HG03432 (cell line): ENCODE measurements around the gene C2CD4C.
"Not testable (repeated sequence)": the region's sequence is repeated elsewhere in the genome, so short reads cannot be mapped to it uniquely, and the experiment has no call there.

Source experiments
- ATAC-seq: cut with Tn5 transposase; IDR thresholded peaks from one replicate; pipeline ENCODE4 v1.9.1; 2021; ENCODE audit warnings: mild to moderate bottlenecking, moderate library complexity; ENCODE audit not compliant: unreplicated experiment

C2CD4C gene

DNA sequence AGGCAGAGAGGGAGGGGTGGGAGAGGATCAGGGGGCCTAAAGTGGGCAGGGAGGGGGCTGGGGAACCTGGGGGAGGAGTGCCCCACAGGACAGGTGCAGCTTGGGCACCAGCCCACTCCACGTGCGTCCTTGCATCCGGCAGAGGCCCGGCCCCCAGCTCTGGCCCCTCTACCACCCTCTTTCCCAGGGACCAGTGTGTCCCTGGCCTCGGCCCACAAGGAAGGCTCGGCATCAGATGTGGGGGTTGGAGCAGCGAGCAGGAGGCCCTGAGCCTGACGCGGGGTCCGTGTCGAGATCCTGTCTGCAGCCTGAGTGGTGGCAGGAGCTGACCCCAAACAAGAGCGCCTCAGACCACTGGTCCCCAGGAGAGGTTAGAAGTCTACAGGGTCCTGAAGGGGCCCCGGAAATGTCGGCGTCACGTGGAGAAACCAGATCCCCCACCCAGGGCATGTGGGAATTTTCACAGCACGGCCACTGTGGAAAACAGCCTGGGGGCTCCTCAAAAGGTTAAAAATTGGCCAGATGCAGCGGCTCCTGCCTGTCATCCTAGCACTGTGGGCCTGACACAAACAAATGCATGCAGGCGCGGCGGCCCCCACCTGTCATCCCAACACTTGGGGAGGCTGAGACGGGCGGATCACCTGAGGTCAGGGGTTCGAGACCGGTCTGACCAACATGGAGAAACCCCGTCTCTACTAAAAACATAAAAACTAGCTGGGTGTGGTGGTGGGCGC is 30.4 kb upstream of the C2CD4C start:
- no peak for ATAC-seq

DNA sequence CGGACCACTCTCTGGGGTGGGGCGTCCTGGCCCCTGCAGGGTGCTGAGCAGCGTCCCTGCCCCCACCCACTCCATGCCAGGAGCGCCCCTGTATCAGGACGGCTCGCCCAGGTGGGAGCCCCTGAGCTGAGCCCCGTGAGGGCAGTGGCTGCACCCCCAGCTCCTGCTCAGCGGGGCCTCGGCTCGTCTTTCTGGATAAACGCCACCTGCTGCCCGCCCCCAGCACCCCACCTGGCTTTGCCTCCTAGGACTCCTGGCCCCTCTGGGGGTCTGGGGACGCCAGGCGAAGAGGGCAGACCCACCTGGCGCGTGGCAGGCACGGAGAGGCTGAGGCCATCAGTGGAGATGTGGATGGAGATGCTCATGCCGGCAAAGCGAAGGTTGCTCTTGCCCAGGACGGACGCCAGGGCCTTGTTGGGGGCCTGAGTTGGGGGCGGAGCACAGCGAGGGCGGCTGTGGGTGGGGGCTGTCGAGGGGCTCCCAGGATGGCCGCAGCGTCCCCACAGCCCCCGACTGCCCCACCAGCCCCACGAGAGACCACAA is 29.5 kb upstream of the C2CD4C start:
- no peak for ATAC-seq

DNA sequence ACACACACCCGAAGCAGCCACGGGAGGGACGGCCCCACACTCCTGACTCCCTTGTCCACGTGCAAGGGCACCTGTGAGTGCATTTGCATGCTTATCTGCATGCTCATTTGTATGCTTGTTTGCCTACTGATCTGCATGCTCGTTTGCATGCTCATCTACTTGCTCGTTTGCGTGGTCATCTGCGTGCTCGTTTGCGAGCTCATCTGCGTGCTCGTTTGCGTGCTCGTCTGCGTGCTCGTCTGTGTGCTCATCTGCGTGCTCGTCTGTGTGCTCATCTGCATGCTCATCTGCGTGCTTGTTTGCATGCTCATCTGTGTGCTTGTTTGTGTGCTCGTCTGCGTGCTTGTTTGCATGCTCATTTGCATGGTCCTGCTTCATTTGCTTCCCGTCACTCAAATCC is 28.1 kb upstream of the C2CD4C start:
- no peak for ATAC-seq

DNA sequence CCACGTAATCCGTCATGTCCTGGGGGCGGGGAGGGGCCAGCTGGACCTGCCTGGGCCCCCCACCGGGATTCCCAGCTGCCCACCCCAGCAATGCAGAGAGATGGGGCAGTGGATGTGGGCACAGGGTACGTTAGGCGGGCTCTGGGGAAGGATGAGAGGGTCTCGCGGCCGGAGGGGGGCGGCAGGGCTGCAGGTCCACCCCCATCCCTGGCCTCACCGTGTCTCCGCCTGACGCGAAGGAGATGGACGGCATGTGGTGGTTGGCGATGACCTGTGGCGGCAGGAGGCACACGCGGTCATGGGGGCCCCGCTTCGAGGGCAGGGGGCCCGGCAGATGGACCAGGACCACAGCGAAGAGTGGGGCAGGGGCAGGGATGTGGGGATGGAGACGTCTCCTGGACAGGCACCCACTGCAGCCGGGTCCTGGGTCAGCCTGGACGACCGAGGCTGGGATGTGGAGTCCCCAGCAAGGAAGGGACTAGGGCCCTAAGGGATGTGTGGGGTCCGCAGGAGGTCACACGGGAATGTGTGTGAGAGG is 27.5 kb upstream of the C2CD4C start:
- ATAC-seq: no peak

DNA sequence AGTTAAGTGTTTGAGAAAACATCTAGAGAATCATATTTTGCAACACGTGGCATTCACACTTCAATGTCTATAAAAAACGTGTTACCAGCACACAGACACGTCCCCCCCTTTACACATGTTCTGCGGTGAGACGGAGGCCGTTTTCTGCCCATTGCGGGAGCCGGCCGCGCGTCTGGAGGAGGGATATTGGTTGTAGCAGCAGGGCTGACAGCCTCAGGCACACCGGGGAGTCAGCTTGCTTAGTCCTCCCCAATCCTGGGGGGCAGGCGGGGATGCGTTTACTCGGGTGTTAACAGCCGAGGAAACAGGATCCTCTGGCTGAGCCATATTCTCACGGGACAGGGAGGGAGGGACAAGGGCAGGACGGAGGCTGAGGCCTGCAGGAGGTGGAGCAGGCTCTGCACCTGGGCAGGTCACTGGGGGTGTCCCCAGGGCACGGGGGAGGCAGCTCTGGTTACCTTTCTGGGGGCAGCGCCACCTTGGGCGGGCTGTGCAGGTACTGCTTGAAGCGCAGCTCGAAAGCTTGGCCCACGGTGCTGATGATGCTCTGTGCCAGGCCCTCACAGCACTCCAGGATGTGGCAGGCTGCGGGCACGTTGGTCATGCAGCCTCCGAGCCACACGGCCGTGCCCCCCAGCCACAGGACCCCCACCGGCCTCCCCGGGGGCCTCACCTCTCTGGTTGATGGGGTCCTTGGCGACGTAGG is 26.9 kb upstream of the C2CD4C start:
- ATAC-seq: no peak

DNA sequence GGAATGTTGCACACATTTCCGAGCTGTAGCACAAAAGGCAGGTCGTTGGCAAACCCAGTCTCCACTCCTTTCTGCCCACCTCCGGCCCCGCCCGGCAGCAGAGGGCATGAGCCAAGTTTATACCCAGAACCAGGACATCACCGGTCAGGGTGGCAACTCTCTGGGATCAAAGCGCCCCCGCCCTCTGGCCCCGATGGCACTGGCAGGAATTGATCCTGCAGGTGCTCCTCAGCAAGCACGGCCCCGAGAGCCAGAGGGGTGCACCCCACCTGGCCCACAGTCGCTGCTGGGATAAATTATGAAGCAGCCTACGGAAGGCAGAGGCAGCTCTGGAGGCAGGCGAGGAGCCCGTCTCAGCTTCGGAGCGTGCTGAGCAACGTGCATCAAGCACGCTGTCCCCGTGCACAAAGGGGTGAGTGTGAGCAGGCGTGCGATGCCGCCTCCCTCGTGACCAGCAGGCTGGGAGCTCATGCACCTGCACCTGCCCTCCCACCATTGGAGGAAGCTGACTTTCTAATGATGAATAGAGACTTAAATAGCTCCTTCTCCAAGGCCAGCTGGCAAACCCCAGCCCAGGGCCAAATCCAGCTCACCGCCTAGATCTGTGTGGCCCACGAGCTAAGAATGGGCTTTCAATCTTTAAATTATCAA is 26.2 kb upstream of the C2CD4C start:
- no peak for ATAC-seq

DNA sequence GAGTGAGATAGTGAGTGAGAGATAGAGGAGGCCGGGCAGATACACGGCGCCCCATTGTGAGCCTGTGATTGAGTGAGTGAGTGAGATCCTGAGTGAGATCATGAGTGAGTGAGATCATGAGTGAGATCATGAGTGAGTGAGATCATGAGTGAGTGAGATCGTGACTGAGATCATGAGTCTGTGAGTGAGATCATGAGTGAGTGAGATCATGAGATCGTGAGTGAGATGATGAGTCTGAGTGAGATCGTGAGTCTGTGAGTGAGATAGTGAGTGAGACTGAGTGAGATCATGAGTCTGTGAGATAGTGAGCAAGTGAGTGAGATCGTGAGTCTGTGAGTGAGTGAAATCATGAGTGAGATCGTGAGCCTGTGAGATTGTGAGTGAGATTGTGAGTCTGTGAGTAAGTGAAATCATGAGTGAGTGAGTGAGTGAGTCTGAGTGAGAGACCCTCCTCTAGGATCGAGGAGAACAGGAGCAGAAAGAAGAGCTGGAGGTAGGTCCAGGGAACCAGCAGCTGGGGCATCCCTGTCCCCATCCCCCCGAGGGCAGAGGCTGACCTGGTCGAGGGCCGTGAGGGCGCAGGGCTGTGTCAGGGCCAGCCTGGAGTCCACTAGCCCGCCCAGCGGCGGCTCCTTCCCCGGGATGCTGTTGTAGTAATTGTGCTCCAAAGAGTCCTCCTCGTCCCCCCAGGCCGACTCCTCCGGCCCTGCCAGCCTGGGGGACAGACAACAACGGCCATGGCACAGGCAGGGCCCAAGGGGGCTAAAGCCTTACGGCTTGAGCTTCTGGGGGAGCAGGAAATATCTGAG is 25.4 kb upstream of the C2CD4C start:
- ATAC-seq: no peak

DNA sequence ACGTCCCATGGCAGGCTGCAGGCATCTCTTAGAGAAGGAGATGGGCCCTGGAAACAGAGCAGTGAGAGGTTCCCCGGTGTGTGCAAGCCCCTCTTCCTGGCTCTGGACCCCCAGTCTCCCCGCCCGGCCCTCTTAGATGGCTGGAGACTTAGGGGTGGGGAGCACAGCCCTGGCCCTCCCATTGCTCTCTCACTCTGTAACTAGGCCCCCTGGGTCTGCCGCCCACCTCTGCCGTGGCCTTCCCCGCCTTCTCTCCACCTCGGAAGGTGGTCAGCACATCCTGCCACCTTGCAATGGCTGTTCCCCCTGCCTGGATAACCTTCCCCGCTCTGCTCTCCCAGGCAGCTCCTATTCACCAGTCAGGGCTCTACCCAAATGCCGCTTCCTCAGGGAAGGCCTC is 21.8 kb upstream of the C2CD4C start:
- ATAC-seq: no peak

DNA sequence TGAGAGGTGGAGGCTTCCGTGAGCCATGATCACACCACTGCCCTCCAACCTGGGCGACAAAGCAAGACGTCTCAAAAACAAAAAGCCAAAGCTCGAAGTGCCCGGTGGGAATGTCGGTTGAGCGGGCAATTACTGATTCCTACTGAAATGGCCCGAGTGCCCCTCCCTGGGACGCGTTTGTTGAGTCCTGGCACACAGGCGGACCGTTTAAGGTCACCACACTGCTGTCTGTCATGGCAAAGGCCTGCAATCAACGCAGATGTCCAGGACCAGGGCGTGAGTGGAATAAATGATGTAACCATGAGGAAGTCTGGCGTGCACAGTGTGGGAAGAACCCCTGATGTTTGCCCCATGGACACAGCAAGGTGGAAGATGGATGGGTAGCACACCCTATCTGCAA is 19.2 kb upstream of the C2CD4C start:
- ATAC-seq: no peak

DNA sequence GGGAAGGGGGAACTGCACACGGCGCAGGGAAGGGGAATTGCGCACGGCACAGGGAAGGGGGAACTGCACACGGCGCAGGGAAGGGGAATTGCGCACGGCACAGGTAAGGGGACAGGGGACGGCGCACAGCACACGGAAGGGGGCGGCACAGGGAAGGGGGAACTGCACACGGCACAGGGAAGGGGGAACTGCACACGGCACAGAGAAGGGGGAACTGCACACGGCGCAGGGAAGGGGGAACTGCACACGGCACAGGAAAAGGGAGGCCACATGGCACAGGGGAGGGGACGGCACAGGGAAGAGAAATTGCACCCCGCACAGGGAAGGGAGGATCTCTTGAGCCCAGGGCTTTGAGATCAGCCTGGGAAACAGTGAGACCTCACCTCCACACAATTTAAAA is 18.7 kb upstream of the C2CD4C start:
- ATAC-seq: not testable (repeated sequence)

DNA sequence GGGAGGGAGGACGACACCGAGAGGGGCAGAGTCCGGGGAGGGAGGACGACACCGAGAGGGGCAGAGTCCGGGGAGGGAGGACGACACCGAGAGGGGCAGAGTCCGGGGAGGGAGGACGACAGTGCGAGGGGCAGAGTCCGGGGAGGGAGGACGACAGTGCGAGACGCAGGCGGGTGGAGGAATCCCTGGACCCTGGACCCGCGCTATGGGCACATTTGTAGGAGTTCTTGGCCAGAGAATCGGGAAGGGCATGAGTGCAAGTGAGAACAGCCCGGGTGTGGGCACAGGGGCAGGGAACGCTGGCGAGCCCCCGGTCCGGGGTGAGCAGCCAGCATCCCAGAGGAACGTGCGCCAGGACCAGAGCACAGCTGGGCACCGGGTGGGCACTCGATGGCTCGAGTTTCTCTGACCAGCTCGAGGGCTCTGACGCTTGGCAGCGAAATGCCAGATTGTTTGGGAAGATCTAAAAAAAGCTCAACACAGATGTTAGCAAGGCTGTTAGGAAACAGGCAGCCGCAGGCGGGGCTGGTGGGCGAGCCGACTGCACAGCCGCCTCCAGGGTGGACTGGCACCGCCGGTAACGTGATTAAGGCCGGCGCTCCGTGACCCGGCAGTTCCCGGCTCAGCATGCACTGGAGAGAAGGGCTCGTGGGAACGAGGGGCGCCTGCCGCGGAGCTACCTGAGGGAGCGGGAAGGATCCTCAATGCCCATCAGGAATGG is 17.9 kb upstream of the C2CD4C start:
- no peak for ATAC-seq

DNA sequence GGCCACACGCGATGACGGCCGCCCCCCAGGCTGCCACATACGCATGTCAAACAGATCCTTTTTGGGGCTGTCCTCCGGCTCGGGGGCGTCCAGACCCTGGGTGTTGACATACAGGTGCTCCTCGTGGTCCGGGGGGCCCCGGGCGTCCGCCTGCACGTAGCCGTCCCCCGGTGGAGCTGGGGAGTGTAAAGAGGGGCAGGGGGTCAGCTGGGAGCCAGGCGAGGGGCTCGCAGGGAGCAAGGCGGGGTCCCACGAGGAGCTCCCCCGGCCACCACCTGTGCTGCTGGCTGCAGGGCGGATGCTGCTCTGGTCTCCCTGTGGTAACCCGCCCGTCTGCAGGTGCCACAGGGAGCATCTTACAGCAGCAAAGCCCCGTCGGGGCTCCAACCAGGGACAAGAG is 16.1 kb upstream of the C2CD4C start:
- no peak for ATAC-seq

DNA sequence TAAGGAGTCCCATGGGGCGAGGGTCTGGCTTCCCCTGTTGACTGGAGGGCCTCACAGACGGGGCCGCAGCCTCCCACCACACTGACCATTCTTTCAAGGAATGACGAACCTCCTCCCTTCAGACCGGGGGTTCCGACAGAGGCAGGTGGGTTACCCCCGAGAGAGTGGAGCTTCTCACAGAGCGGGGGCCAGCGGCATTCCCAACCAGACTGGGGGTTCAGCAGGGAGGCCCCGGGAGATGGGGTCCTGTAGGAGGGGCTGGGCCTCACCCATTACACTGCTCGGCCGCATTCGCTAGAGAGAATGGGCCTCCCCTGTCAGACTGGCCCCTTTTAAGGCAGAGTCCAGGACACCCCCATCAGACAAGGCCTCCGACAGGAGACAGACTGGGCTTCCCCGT is 15.6 kb upstream of the C2CD4C start:
- ATAC-seq: no peak

DNA sequence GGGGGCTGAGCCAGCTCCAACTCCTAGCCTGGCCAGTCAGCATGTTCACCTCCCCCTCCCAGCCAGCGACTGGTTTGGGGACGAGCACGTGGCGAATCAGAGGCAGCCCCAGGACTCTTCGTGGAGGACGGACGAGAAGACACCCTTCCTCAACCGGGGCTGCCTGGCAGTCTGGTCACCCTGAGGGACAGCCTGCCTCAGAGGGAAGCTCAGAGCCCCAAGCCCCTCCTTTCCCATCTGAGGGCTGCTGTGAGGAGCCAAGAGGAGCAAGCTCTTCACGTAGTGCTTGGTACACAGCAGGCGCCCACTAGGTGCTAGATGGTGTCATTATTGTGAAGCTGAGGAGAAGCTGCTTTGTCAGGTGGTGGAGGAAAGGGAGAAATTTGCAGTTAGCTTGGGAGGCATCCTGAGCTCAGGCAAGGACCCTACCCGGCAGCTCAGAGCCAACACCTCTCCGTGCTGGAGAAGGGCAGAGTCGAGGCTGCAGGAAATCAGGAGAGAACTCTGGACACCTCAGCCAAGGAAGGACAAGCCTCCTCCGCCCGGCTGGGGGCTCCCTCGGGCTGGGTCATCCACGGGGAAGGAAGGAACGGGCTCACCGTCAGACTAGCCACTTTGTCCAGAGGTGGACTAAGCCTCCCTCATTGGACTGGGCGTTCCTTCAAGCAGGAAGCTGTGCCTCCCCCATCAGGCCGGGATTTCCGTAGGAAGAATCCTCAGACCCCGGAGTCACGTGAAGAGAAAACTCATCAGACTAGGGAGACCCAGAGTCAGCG is 14.9 kb upstream of the C2CD4C start:
- no peak for ATAC-seq

DNA sequence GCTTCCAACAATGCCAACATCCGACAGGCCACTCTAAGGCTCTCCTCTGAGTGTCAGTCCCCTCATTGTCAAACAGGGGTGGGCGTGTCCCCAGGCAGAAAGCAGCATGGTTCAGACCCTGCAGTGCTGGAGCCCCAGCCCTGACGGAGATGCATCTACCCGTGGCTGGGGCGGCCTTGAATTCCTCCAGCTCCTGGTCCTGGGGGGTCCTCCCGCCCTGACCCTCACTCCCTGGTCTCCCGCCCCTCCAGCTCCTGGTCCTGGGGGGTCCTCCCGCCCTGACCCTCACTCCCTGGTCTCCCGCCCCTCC is 13.9 kb upstream of the C2CD4C start:
- not testable (repeated sequence) for ATAC-seq

DNA sequence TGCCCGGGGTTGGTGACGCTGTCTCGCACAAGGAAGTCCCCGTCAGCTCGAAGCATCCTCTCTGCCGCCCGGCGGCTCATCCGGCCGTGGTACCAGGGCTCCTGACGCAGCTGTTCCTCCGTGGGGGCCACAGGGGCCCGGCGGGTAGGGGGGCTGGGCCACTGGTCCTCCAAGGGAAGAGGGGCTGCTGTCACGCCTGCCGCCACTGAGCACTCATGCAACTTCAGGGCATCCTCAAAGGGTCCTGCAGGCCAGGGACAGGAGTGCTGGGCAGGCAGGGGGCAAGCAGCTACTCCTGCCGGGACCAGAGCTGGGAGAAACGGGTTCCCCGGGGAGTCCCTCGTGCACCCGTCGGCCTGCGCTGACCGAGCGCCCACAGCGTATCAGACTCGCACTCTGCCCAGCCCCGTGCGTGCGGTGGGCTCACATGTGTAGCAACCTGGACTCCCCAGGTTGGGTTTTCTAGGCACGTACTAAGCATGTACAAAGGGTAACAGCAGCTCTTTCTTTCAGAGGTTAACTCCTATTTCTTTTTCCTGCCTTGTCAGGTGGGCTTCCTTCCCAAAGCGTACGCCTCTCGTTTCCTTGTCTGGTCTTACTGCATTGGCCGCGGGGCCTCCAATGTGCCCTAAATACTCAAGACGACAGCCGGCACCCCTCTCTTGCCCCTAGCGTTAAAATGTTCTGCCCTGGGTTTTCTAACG is 13.4 kb upstream of the C2CD4C start:
- ATAC-seq: no peak

DNA sequence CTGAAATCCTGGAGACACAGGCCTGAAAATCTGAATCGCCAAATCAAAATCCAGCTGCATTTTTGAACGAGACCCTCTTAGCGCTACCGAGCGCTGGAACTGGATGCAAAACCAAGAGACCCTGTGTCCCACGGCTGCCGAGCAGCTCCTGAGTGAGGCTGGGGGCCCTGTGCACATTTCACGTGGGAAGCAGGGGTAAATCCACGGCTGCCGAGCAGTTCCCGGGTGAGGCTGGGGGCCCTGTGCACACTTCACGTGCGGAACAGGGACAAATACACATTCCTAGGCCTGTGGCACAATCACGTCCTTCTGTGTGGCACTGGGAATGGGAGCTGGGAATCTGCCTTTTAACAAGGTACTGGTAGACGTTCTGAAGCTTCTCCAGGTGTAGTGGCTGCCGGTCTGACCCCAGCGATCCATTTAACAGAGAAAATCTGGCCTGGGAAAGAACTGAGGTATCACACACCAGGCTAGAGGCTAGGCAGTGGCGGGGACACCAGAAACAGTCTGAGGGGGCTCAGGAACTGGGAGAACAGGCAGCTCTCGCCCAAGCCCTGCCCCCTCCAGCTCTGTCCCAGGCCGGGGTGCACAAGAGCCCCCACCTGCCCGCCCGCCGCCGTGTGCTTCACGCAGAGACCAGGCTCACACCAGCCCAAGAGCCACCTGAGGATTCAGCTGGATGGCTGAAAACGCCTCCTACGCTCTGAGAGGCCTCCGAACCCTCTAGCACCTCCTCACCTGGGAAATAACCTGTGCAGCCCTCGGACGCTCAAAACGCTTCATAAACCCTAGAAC is 11.0 kb upstream of the C2CD4C start:
- ATAC-seq: no peak
